ENCODE measurements around the gene SEM1.
"Not testable (repeated sequence)": the region's sequence is repeated elsewhere in the genome, so short reads cannot be mapped to it uniquely, and the experiment has no call there.

The SEM1 gene

DNA sequence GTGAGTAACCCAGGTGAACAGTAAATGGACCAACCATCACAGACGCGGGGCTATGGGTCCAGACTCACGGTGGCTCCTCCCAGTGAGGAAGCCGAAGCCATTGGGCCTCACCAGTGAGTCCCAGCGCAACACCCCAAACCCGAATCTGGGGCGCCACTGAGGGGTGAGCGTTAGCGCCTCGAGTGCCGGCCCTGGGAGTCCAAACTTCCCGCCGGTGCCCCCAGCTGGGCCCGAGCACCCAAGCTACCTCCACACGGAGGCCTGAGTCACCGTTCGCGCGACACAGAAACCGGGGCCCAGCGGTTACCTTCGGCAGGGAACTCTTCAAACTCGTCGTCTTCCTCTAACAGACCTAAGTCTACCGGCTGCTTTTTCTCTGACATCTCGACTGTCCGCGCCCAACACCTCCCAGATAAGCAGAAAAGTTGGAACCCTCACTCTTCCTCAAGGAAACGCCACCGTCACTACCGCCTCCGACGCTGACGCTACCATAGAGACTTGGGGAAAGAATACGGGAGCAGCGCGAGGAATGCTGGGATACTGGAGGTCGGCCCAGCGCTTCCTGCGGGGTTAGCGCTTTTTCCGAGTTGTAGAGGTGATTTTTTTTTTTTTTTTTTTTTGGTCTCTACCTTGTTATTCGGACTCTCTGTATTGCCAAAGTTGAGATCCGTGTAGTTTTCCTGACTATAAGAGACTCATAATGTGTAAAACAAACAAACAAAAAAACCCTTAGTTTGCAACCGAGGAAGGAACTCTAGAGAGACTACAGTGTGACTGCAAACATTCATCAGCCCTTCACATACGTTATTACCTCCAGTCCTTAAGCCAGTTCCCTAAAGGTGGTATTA is at the start of gene SEM1:
SEM1 (minus strand) TSS at position 466 of the 848 bp plus-strand sequence; CDS start at position 383, 83 bp downstream.
- peak; percentile 67 for DNase-seq (ENCODE audit: low read depth)

DNA sequence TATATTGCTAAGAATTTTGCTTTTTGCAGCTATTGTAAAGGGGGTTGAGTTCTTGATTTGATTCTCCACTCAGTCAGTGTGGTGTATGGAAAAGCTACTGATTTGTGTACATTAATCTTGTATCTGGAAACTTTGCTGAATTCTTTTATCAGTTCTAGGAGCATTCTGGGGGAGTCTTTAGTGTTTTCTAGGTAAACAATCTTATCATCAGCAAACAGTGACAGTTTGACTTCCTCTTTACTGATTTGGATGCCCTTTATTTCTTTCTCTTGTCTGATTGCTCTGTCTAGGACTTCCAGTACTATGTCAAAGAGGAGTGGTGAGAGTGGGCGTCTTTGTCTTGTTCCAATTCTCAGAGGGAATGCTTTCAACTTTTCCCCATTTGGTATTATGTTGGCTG is 48.2 kb upstream of the SEM1 start:
- DNase-seq (ENCODE audit: low read depth): not testable (repeated sequence)

DNA sequence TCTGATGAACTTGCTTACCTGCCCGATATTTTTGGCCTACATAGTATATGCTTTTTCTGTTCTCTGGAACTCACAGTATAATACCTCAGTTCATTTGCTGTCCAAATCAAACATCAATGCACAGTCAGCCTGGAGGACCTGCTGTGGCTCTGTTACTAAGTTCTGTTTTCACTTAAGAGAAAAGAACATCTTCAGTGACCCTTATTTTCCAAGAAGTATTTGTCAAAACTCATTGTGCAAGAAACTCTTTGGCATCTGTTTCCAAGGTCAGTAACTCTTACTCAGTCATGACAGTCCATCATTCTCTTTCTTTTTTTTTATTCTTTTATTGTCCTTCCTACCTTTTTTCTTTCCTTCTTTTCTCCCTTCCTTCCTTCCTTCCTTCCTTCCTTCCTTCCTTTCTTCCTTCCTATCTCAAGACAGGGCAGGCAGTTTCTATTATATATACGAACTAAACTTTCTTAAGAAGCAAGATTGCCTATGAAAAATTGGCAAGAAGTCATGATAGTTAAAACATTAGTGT is 37.8 kb upstream of the SEM1 start:
- no peak for DNase-seq (ENCODE audit: low read depth)

DNA sequence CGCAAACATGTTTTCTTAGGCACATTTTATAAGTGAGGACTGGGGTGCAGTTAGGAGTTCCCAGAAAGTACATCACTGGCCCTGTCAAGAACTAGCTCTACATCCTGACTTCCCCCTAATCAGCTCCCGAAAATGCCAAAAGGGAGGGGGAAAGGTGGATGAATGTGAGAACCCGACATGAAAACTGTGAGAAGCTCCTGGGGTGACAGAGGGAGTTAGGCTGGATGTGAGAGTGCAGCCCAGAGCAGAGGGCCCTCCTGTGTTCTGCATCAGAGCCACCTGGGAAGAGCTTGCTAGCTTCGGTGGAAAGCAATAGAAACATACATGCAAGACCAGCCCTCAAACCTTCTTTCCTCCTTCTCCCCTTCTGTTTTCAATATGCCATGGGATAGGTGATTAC is 30.5 kb upstream of the SEM1 start:
- DNase-seq (ENCODE audit: low read depth): no peak

GRCh38 chr7:96739609-96740008 is 30.0 kb upstream of the SEM1 start:
- no peak for DNase-seq (ENCODE audit: low read depth)

- no peak for DNase-seq (ENCODE audit: low read depth)
These were observed 29.5 kb upstream of the SEM1 start for GRCh38 chr7:96739167-96739566.

DNA sequence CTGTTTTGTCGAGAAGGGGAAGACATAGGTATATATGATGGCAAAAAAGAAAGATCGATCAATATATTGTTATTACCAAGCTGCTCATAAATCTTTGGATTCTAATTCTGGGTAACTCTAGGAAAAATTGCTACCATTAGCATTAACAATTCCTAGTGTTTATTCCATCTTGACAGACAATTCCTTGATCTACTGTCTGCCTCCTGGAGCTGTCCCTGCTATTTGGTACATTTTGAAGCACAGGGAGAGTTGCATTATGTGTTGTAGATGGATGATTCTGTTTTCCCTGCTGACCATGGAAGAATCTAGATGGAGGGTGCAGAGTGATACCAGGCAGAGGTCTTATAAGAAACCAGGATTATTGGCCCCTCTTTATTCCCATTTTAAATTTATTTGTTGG is 29.1 kb upstream of the SEM1 start:
- DNase-seq (ENCODE audit: low read depth): no peak

GRCh38 chr7:96737545-96738050 is 28.0 kb upstream of the SEM1 start:
- DNase-seq (ENCODE audit: low read depth): no peak

DNA sequence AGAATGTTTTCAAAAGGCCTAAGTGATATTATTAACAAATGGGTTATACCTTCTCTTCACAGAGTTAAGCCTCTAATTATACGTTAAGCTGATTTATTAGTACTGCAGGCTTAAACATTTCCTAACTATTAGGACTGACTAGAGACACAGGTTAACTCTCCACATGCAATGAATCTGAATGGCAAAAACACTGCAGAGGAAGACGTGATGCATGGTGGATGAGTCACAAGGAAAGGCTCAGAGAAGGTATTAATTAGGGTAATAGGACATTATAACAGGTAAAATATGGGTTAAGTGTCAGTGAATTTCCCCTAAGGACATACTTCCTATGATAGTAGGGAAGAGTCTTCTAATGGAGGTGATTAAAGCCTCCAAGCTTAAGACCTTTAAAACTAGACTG is 24.7 kb upstream of the SEM1 start:
- no peak for DNase-seq (ENCODE audit: low read depth)

DNA sequence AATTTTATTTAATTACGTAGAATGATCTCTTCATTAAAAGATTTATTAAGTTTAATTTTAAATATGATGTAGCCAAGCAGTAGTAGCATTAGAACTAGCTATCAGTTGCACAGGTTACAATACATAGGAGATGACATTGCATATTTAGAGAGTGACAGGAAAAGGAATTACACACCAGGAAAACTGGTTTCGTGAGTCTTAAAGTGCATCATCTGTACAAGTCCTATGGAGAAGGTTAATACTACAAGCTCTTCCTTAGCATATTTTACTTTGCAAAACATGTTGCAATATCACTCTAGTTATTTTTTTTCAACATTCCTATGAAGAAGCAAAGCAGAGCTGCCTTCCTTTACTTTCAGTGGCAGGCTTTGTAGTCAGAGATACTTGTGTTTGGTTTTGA is 20.2 kb upstream of the SEM1 start:
- no peak for DNase-seq (ENCODE audit: low read depth)

- DNase-seq (ENCODE audit: low read depth): no peak
These were observed 18.5 kb upstream of the SEM1 start for GRCh38 chr7:96728139-96728538.

- DNase-seq (ENCODE audit: low read depth): no peak
These were observed 18.0 kb upstream of the SEM1 start for GRCh38 chr7:96727534-96728088.

DNA sequence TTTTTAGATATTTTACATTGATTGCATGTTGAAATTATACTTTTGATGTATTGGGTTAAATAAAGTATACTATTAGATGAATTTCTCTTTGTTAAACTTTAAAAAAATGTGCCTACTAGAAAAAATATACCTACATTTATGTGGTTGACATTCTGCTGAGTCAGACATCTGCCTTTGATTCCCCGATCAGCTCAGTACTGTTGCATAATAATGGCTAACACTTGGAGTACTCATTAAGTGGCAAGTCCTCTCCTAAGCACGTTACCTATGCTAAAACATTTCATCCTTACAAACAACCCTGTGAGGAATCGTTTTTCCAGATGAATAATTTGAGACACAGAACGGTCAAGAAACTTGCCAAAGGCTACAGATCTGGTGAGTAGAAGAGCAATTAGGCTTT is 14.0 kb upstream of the SEM1 start:
- DNase-seq (ENCODE audit: low read depth): no peak

GRCh38 chr7:96722928-96723327 is 13.3 kb upstream of the SEM1 start:
- not testable (repeated sequence) for DNase-seq (ENCODE audit: low read depth)

DNA sequence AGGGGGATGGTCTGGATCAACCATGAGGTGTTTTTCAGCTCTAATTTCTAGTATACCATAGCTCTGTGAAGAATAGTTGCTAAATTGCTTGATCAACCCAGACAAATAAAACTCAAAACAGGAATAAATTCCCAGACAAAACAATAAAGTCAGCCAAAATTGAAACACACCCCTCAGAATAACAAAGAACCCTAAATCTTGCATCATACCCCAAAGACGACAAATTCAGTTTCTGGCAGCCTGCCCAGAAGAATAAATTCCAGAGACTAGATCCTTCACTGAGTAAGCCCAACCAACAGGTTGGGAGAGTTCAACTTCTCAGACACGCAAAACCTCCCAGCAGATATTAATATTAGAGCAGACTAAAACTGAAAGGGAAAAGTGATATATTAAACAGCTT is 11.2 kb upstream of the SEM1 start:
- no peak for DNase-seq (ENCODE audit: low read depth)

DNA sequence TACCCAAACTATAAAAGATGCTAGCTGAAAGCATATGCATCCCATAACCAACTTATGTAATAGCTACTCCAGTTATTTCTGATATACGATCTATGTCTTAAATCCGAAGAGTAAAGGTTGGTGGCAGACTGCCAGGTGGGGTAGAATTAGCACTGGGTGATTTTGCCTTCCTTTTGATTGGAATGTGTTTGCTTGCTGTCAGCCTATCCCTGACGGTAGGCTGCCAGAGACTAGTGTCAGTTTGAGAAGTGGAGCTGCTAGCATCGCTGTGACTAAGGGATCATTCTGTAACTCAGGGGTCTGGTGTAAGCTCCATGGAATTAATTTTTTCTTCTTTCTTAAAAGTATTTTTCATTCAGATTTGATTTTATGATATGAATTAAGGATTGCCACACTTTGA is 9.5 kb upstream of the SEM1 start:
- no peak for DNase-seq (ENCODE audit: low read depth)

GRCh38 chr7:96718107-96719003 is 8.7 kb upstream of the SEM1 start:
- no peak for DNase-seq (ENCODE audit: low read depth)

DNA sequence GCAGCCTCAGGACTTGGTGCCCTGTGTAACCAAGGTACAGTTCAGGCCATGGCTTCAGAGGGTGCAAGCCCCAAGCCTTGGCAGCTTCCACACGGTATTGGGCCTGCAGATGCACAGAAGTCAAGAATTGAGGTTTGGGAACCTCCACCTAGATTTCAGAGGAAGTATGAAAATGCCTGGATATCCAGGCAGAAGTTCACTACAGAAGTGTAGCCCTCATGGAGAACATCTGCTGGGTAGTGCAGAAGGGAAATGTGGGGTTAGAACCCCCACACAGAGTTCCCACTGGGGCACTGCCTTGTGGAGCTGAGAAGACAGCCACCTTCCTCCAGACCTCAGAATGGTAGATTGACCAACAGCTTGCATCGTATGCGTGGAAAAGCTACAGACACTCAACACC is 3.4 kb upstream of the SEM1 start:
- DNase-seq (ENCODE audit: low read depth): no peak

DNA sequence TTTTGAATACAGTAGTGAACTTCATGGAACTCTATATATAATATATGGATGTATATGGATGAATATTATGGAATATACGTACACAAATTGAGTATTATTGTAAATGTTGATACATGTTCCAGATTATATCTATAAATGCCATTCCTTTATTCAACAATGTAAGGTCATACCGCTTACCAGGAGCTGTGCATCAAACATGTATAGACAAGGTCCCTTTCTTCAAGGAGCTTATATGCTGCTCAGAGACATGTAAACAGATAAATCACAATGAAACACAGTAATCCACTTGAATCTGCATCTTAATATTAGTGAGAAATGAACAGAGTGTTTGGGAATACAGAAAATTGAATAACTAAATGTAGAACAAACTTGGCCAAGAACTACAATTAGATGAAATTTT is 898 bp upstream of the SEM1 start:
- DNase-seq (ENCODE audit: low read depth): no peak

DNA sequence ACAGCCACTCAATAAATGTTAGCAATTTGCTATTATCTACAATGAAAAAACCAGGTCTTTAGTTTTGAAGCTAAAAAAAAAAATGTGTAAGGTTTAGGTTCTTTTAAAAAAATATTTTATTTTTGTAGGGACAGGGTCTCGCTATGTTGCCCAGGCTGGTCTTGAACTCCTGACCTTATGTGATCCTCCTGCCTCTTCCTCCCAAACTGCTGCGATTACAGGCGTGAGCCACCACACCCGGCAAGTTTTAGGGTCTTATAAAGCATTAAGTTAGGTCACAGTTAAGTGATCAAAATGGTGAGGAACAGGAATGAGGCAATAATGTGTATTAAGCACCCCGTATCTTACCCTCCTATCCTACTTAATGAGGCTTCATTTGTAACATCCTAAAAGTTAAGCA is 774 bp downstream of the SEM1 start:
- no peak for DNase-seq (ENCODE audit: low read depth)

- DNase-seq (ENCODE audit: low read depth): no peak
These were observed 1.5 kb downstream of the SEM1 start for GRCh38 chr7:96707901-96708774.

Data from GM04504 (cell line).